HCT116 (cell line): ENCODE data around the gene SPACA6.

Source experiments
- ATF3 ChIP-seq: IDR thresholded peaks from 2 replicates; pipeline ENCODE4 v1.6.1; 2012
- CTCF ChIP-seq, 3 experiments: fragments of 200-600 bp in 1 of 3; sonication (generic) in 1 of 3; IDR thresholded peaks in 2 of 3; conservative IDR thresholded peaks in 1 of 3; 2 replicates each; pipeline ENCODE4 v1.5.1; 2012 to 2017; ENCODE audit warnings: low read depth in 2 of 3, low read length in 2 of 3, antibody characterized with exemption in 1 of 3, borderline replicate concordance in 1 of 3, control low read depth in 1 of 3, mild to moderate bottlenecking in 1 of 3, mixed read lengths in 1 of 3, mixed run types in 1 of 3, moderate library complexity in 1 of 3; ENCODE audit not compliant: insufficient read depth in 1 of 3
- POLR2A ChIP-seq: IDR thresholded peaks from 2 replicates; pipeline ENCODE4 v1.7.0; 2011; ENCODE audit warnings: borderline replicate concordance; ENCODE audit not compliant: insufficient read depth, insufficient read length; ENCODE audit errors: extremely low read depth
- REST ChIP-seq: IDR thresholded peaks from 2 replicates; pipeline ENCODE4 v1.6.1; 2012; ENCODE audit warnings: low read depth
- SIN3A ChIP-seq: IDR thresholded peaks from 2 replicates; pipeline ENCODE4 v1.6.1; 2012; ENCODE audit warnings: low read depth

- no peak for TF ChIP-seq SIN3A
- TF ChIP-seq REST = no peak
- no peak for TF ChIP-seq CTCF (IDR thresholded peaks at IDR 0.05 in 2 of 3, conservative IDR thresholded peaks at IDR 0.05 in 1 of 3; ENCODE audit: borderline replicate concordance in 1 of 3, insufficient read depth in 1 of 3, low read depth in 2 of 3, low read length in 2 of 3)
- no peak for TF ChIP-seq POLR2A
- TF ChIP-seq ATF3 = no peak
These were observed 58.5 kb downstream of the SPACA6 start, which contains the start of gene FPR1 for GRCh38 chr19:51751655-51752054.
